Measurements from ENCODE around the gene WDR36.
A peak's percentile ranks its signal among the peaks of the same experiment; 100 is the strongest.

The WDR36 gene

DNA sequence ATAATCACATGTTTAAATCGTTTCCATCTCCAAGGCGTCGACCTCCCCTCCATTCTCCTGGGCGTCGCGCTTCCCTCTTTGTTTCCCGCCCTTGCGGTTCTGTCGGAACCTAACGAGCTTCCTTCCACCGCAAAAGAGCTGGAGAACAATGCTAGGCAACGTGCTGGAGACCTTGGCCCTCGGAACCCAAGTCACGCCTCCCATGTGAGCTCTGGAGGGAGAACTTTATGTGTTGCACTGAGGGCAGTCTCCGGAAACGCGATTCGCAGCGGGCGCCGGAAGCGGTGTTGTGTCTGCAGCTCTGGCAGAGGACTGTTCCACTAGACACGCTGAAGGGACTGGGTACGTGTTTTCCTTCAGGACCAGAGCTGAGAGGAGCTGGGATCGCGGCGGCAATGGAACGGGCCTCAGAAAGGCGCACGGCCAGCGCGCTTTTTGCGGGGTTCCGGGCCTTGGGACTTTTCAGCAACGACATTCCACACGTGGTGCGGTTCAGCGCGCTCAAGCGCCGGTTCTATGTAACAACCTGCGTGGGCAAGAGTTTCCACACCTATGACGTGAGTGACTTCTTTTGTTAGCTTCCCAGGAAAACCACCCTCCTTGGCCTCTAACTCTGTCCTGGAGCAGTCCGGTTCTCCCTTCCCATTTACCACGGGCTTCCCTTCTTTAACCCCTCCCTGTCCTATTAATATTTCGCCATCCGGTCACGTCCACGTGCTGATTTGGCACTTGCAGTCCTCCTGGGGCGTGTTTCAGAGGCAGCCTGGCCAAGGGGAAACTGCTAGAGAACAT, at the start of gene WDR36:
Gene WDR36 (plus strand): TSS at position 287 of the 792 bp plus-strand sequence. CDS start 109 bp downstream, at position 396.
- DNase-seq = peak; percentile 92

DNA sequence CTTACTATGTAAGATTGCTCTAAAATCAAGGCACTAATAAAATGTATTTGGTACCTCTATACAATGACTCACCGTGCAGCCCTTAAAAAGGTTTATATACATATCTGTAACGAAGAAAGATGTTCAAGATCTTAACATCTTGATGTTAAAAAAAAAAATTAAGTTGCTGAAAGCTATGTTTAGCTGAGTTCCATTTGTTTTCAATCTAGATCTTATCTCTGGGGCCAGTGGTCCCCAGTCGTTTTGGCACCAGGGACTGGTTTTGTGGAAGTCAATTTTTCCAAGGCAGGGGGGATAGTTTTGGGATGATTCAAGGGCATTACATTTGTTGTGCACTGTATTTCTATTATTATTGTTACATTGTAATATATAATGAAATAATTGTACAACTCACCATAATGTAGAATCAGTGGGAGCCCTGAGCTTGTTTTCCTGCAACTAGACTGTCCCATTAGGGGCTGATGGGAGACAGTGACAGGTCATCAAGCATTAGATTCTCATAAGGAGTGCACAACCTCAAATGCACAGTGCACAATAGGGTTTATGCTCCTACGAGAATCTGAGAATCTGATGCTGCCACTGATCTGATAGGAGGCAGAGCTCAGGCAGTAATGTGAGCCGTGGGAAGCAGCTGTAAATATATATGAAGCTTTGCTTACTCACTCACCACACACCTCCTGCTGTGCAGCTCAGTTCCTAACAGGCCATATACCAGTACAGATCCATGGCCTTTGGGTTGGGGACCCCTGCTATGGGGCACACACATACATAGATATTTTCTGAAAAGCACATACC, 48.2 kb upstream of the WDR36 start:
- no peak for DNase-seq

DNA sequence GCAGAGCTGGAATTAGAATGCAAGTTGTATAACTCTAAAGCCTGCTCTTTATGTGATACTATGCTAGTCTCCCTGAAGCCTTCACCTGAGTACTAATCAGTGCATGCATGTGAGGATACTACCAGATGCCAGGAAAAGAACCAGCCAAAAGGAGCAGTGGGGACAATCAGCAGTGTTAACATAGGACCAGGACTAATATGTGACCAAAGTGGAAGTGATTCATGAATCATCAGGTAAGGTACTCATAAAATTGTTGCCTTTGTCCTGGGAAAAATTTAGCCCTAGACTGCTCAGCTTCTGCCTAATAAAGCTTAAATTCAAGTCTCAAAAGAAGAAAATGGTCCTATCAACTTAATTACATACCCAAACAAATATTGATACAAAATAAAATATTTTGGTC, 34.1 kb upstream of the WDR36 start:
- DNase-seq = no peak

DNA sequence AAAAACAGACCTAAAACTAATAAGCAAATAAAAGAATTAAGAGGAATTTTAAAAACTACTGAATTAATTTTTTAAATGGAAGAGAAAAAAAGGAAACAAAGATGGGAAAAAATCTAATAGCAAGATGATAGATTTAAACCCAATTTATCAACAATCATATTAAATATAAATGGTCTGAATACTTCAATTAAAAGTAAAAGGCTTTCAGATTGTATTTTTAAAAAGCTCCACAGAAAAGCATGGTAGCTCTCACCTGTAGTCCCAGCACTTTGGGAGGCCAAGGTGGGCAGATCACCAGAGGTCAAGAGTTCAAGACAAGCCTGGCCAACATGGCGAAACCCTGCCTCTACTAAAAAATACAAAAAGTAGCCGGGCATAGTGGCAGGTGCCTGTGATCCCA, 32.0 kb upstream of the WDR36 start:
- no peak for DNase-seq

DNA sequence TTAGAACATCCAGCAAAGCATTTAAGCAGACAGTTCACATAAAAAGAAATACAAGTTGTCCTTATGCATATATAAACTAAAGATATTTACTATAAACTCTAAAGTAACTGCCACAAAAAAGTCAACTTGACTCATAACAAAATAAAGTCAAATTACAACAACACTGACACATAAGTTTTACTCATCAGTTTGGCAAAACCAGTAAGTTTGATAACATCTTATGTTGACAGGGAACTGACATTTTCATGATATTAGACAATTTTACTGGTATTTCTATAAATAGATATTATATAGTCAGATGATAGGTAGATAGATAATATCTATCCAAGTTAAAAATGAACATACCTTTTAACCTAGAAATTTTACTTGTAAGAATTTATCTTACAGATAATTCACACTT, 30.5 kb upstream of the WDR36 start:
- no peak for DNase-seq

DNA sequence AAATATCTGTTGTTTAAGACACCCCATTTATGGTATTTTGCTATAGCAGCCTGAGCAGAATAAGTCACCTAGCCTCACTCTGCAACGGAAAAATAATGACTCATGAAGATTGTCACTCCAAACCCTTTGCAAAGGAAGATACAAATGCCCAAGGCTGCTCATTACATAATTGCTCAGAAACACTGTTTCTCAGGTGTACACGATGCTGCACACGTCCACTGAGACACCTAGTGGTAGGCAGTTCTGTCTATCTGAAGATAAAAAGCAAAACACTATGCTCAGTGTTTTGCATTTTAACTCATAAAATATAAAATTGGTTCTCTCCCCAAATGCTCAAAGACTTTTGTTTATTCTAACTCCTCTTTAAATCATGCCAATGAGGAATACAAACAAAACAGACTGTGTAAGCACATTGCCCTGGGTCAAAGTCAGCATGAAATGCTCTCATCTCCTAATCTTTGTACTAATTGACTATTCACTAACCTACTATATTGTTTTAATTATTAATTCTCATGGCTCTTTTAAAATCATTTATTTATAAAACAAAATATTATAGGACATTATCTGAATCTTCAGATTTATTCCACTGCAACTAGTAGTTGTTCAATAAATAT, 28.3 kb upstream of the WDR36 start:
- no peak for DNase-seq

DNA sequence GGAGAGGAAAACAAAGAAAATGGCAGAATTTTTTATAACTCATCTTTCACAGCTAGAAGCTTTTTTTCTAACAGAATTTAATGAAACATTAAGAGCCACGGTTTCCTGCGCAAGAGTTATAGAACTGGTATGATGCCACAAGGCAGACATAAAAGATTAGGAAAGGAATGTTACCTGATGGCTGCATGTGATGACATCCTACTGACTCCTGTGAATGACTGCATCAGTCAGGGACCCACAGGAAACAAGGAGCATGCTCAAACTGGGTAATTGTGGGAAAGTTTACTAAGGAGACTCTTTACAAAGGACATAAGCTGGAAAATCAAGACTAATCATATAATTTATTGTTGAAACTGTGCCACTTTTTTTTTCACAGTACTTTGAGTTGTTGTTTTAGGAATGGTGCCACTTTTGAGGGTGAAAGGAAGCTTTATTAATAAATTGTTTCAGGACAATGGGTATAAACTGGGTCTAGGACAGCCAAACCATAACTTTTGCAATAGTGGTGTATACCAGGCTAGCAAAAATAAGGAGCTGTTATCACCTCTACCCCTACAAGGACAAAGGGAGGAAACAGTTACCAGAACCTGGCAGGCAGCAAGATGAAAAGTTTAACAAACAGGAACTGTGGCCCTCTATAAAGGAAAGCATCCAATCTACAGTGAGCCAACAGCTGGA, 25.7 kb upstream of the WDR36 start:
- DNase-seq = no peak

DNA sequence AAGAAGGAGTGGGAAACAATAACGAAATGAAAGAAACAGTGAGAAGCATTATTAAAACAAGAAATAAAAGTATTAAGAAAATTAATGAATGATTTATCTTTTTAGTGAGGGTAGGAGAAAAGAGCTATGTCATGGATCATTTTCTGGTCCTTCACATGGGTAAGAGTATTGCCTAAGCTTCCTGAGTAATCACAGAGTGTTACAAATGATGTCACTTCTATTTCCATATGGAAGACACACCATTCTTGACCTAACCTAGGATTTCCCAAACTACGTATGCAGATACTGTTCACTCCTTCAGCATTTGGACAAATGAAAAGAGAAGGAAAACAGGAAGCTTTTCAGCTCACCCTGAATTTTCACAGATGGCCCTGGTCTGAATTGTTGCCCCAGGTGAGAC, 23.9 kb upstream of the WDR36 start:
- no peak for DNase-seq

DNA sequence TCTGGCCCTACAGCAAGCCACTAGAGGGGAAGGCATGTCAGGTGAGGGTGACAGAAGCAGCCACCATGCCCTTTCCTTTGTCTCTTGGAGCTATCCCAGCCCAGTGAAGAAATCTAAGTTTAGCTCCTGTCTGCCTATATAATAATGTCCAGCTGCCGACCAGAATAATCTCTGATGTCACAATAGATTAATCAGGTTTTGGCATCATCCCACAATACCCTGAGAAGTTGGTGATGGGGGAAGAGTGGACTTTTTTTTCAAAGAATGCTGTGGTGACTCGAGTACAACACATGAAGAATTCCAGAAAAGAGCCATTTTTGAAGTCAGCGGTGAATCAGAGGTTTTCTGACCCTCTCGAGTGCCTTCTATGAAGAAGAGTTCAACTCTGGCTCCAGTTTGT, 22.3 kb upstream of the WDR36 start:
- DNase-seq = no peak

DNA sequence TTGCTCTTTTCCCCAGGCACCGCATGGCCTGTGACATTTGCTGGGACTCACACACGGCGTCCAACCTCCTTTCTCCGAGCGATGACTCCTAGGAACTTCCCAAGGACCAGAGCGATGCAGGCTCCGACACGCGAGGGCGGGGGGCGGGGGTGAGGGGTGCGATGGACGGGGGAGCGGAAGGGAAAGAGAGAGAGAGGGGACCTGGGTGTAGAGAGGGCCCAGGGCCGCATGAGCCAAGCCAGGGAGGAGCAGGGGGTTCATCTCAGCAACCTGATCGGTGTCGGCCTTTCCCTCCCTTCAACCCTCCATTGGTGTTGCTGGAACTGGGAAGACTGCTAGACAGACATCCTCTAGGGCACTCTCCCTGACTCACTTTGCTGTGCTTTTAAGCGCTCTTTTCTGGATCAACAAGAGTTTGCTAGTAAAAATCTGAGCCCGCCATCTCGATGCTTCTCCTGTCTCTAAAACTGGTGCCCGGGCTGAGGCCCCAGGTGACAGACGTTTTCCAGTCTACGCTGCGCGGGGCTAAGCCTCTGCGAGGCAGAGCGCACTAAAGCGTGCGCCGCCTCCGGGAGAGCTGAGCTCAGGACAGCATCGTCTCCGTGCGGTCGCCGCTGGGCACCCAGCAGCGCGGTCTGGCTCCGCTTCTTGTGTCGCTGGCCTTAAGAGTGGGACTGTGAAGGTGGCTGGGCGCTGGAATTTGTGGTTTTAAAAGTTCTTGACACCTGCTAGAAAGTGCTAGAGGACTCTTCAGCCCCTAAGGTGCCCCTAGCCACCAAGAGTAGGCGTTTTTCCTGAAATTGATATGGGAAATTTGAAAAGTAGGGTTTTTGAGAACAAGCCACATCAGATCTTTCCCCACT, 21.6 kb upstream of the WDR36 start:
- peak; percentile 67 for DNase-seq

DNA sequence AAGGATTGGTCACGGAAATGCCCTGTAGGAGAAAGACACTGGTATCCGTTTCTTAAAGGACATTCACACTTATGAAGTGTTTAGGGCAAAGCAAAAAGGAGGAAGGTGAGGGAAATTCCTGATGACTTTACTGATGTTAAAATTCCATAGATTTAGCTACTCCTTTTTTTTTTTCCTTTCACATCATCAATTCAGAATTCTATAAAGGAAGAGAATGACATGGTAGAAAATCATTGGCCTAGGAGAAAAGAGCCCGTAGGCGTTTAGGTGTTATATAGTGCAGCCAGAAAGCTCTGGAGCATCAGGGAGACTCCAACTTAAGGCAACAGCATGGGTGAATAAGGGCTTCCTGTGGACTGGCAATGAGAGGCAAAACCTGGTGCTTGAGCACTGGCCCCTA, 20.7 kb upstream of the WDR36 start, which contains the start of gene TSLP:
Gene TSLP (plus strand): TSS at position 301 of the 400 bp plus-strand sequence. CDS start 178 bp downstream, outside the sequence.
- DNase-seq = no peak

DNA sequence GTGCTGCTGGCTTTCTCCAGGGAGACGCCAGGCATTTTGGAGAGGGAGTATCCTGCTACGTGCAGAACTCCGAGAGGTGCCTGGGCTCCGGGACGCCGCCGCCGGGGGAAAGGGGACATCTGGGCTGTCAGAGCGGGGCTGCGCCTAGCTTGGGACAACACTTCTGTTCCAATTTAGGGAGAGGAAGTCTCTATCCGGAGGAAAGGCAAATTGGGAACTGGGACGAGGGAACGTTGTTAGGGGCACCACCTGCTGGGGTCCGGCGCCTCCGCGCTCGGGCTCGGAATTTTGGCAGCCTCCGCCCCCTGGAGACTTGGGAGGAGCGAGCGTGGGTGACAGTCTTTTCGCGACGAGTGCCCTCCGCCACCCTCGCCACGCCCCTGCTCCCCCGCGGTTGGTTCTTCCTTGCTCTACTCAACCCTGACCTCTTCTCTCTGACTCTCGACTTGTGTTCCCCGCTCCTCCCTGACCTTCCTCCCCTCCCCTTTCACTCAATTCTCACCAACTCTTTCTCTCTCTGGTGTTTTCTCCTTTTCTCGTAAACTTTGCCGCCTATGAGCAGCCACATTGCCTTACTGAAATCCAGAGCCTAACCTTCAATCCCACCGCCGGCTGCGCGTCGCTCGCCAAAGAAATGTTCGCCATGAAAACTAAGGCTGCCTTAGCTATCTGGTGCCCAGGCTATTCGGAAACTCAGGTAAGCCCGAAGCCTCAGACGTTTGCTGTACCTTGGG, 19.0 kb upstream of the WDR36 start:
- peak; percentile 85 for DNase-seq

DNA sequence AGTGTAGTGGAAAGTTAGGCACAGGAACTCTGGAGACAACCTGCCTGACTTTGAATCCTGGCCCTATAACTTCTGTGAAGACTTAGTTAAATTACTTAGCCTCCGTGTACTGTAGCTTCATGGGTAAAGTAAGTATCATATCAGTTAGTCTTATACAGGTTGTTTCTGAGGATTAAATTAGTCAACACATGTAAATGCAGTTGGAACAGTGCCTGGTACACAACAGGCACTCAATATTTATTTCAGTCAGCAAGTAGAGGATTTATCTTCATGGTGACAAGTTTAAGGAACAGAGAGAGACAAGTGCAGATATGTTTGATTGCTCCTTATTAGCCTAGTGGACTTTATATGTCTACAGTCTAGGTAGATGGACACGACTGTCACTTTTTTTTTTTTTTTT, 17.9 kb upstream of the WDR36 start:
- DNase-seq = no peak

DNA sequence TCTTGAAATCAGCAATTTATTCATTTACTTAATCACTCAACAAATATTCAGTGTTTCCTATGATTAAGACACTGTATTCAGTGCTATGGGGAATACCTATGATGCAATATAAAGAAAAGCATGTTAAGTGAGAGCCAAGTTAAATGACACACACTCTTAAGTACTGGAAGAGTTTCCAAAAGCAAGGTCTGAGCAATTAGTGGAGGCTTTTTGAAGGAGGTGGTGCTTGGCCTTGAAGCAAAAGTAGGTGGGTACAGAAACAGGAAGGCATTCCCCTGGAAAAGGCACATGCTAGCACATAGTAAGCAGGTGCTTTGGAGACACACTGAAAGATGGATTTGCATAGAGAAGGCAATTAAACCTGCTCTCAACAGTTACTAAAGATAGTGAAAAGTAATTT, 16.6 kb upstream of the WDR36 start:
- no peak for DNase-seq

DNA sequence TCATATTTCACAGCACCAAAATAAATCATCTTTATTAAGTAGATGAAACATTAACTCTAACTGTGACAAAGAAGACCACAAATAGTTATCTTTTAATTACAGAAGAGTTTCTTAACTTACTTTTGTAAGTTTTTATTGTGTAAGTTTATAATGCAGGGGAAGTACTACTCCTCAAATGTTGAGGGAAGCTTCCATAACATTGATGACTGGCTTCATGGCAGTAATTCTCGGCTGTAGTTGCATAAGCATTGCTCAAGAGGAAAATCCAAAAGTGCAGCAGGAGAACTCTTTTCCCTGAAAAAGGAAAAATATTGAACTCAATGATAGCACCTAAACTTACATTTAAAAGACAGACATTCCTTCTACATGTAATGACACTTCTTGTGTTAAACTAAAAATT, 16.1 kb upstream of the WDR36 start:
- no peak for DNase-seq

DNA sequence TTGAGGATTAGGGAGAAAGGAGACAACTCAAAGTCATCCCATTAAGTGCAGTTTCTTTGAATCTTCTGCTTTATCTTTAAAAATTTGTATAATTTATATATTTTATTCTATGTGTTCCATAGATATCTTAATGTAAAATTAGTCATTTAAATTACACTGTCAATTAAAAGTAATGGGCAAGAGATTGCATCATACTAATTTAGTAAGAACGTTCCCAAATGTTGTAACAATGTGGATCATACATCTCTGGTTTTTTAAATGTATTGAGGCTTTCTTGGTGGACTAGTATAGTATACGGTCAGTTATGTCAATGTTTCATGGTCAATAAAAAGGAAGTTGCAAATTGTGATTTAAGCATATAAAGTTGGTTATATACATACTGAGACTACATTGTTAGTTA, 14.5 kb upstream of the WDR36 start:
- no peak for DNase-seq

DNA sequence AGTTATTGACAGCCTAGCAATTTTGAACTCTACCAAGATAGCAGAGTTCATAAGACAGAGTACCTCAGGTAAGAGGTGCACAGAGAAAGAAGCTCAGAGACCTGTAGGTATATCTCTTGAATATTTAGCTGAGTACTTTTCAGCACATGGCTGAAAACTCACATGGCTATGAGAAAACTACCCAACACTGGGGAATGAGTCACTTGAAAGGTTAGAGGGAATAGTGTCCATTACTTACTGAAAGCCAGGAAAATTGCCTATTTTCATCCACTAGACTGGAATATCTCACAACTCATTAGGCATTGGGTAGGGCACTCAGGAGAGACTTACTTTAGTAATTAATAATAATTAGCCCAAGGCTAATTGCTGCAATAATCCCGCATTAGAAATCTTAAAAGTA, 12.3 kb upstream of the WDR36 start:
- no peak for DNase-seq

DNA sequence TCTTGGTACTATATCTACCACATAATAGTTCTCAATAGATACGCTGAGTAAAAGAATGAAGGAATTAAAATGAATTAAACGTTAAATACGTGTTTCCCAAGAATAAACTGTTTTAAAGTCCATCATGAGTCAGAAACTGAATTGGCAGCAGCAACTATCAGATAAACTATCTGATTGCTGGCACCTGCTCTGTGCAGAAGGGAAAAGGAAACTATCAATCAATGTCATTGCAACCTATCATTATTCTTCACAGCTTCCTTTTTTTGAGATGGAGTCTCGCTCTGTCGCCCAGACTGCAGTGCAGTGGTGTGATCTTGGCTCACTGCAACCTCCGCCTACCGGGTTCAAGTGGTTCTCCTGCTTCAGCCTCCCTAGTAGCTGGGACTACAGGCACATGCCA, 8.8 kb upstream of the WDR36 start:
- no peak for DNase-seq

DNA sequence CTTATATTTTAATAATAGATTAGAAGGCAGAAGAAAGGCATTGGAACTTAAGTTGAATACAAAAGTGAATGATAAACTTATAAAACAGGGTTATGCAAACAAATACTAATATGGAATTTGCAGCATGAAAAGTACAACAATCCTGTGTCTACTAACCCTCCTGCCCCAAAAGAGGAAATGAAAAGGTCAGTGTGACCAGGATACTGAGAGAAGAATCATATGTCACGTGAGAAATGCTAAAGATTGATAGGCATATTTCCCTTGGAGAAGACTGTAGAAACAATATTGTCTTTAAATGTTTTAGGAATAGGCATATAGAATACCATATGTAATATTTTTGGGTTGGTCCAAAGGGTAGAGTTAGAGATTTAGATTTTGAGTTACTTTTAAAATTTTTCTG, 3.8 kb downstream of the WDR36 start:
- DNase-seq = no peak

DNA sequence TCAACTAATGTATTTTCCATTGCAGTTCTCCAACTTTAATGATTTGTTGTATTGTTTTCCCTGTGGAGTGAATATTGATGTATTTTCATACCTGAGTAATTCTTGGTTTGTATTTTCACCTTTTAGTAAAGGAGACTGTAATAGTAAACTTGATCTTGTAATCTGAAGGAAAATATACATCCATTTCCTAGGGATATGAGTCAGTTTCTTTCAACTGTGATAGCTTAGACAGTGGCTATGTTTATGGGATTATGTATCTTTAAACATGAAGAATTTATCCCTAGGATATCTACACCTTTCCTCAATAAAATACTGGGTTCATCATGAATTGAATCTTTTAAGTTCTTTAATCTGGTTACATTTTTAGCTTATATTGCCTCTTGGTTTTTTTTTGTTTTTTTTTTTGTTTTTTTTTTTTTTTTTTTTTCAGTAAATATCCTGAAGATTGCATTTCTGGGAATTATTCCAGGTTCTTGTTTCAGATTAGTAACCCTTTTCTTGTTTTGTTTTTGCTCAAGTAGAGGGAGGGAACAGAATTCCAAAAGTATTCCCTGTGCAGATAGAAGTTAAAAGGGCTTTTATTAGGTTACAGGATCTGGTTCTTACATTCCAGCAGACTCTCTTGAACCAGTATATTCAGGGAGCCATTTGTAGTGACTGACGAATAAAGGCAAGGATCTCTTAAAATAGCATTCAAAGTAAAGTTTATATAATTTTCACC, 7.1 kb downstream of the WDR36 start:
- DNase-seq = no peak

Data from stimulated activated CD4-positive, alpha-beta T cell treated with anti-CD3 and anti-CD28 coated beads, Interleukin-15, amount 100 ng/mL, for 24 hours (primary cell).